Measurements from ENCODE around the gene ATG7.

Gene ATG7

GRCh38 chr3:11601446-11602238 lies 329.4 kb downstream of the ATG7 start:
- in situ Hi-C loops (cut with HindIII; ENCODE audit: low sequenced_read_pairs) = no loop called here

- in situ Hi-C loops (cut with HindIII; ENCODE audit: low sequenced_read_pairs) = no loop called here
Measured at GRCh38 chr3:11602239-11602840, 330.1 kb downstream of the ATG7 start.

GRCh38 chr3:11602886-11603527 lies 330.8 kb downstream of the ATG7 start:
- in situ Hi-C loops (cut with HindIII; ENCODE audit: low sequenced_read_pairs) = no loop called here

- in situ Hi-C loops (cut with HindIII; ENCODE audit: low sequenced_read_pairs) = no loop called here
Measured at GRCh38 chr3:11603628-11604027, 331.4 kb downstream of the ATG7 start.

GRCh38 chr3:11604139-11604892 lies 332.1 kb downstream of the ATG7 start:
- in situ Hi-C loops (cut with HindIII; ENCODE audit: low sequenced_read_pairs) = no loop called here

- in situ Hi-C loops (cut with HindIII; ENCODE audit: low sequenced_read_pairs) = no loop called here
Measured at GRCh38 chr3:11605398-11605797, 333.2 kb downstream of the ATG7 start.

- in situ Hi-C loops (cut with HindIII; ENCODE audit: low sequenced_read_pairs) = no loop called here
Measured at GRCh38 chr3:11606090-11606784, 334.0 kb downstream of the ATG7 start.

GRCh38 chr3:11606865-11607440 lies 334.8 kb downstream of the ATG7 start:
- in situ Hi-C loops (cut with HindIII; ENCODE audit: low sequenced_read_pairs) = no loop called here

Measured in DLD1 (cell line).